ACC112 (cell line): Measurements from ENCODE around the gene OOSP3.
"Not testable (repeated sequence)": the region's sequence is repeated elsewhere in the genome, so short reads cannot be mapped to it uniquely, and the experiment has no call there.

Experiments used
- H2AFZ ChIP-seq: fragments of 200-600 bp; sonication (generic); one replicate; pipeline ENCODE4 v1.6.0; 2017; ENCODE audit warnings: antibody characterized with exemption, low read length; ENCODE audit not compliant: unreplicated experiment
- H3K27ac ChIP-seq: fragments of 200-600 bp; sonication (generic); 2 replicates; pipeline ENCODE4 v1.5.1; 2014; ENCODE audit warnings: low read depth, mild to moderate bottlenecking, antibody characterized with exemption, low read length, moderate library complexity
- H3K27me3 ChIP-seq: fragments of 200-600 bp; sonication (generic); 2 replicates; pipeline ENCODE4 v1.6.1; 2014; ENCODE audit warnings: mild to moderate bottlenecking, antibody characterized with exemption, low read length, moderate library complexity, mixed read lengths; ENCODE audit not compliant: insufficient read depth
- H3K36me3 ChIP-seq: fragments of 200-600 bp; sonication (generic); 2 replicates; pipeline ENCODE4 v1.6.1; 2016; ENCODE audit warnings: mild to moderate bottlenecking, antibody characterized with exemption, low read length, moderate library complexity, mixed read lengths; ENCODE audit not compliant: insufficient read depth
- H3K4me1 ChIP-seq: fragments of 200-600 bp; sonication (generic); one replicate; pipeline ENCODE4 v1.6.1; 2016; ENCODE audit warnings: low read length, mixed read lengths; ENCODE audit not compliant: insufficient read depth, unreplicated experiment, control insufficient read depth
- H3K4me3 ChIP-seq: fragments of 200-600 bp; sonication (generic); 2 replicates; pipeline ENCODE4 v1.5.1; 2014; ENCODE audit warnings: mild to moderate bottlenecking, low read depth, low read length
- H3K79me2 ChIP-seq: fragments of 200-600 bp; sonication (generic); one replicate; pipeline ENCODE4 v1.6.0; 2016; ENCODE audit warnings: low read length; ENCODE audit not compliant: control insufficient read depth, unreplicated experiment, insufficient read depth

Gene OOSP3, protein sequence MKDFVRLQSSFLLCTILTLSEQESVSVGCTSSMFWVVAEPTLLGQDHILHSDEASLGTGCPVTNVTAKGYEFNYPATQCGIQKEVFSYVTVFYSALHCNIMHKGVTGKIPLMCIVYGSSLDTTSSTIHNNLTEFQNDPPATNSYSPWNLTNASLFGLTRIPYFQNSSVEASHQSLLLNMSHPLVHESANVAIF

DNA sequence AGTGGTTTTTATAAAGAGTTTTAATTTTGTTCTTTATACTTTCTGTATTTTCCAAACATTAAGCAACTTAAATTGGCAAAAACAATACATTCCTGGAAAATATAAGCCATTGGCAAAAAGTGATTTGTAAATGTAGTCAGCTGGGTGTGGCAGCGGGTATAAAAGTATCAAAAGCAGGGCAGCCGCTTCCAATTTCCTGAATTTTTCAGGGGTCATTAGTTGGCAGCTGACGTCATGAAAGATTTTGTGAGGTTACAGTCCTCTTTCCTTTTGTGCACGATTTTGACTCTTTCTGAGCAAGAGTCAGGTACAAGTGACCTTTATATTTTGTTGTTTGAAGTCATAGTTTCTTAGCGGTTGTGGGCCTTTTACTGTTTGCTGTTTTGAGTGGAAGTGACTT, at the start of gene OOSP3:
Gene OOSP3 (plus strand): TSS at position 208 of the 400 bp plus-strand sequence. CDS start 27 bp downstream, at position 235.
- Histone ChIP-seq H2AFZ (no peak within 1 kb of the TSS), H3K36me3 (no peaks in the 10 kb centered on the region), H3K27ac (no peak within 1 kb of the TSS), H3K79me2 (no peaks in the 10 kb centered on the region), H3K4me3 (no peak within 1 kb of the TSS), H3K27me3 (peaks cover 25% of the 10 kb centered on the region), H3K4me1 (no peaks in the 10 kb centered on the region)

DNA sequence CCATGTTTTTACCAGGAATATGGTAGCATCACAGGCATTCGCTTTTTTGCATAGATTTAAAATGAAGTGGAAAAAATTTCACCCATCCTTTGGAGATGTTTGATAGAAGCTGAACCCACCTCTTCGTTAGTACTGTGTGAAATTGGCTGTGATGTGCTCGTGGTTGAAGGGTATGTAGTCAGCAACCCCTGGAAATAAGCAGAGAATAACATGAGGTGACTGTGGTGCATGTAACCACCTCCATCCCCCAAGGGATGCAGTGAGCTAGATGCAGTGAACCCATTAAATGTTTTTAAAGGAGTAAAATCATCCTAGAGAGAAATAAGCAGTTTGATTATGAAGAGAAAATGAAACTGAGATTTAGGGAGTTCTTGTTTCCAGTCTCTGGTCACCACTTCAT, 49.2 kb upstream of the OOSP3 start:
- peak overlapping the region; percentile 34; the same call in 1 of the 2 replicates for H3K4me3 ChIP-seq
- H2AFZ ChIP-seq: peak overlapping the region; percentile 22
- peaks cover 4% of the 10 kb centered on the region for H3K4me1 ChIP-seq
- no peaks in the 10 kb centered on the region for H3K27me3 ChIP-seq
- H3K79me2 ChIP-seq: no peaks in the 10 kb centered on the region
- H3K36me3 ChIP-seq: no peaks in the 10 kb centered on the region
- H3K27ac ChIP-seq: no peak overlapping the region

DNA sequence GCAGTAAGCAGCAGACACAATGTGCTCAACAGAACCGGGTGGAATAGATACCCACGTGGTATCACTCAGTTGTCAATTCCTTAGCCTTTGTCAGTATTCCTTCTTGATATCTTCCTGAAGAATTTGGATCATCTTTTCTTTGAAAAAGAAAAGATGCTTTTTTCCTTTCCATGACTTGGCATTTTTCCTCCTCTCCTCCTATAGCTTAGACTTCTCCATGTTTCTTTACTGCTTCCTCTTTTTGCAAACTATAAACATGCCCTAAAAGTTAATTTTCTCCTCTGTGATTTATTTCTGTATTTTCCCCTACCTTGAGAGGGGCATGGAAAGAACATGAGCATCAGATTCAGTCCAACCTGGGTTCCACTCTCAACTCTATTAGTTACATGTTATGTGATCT, 45.0 kb upstream of the OOSP3 start:
- Histone ChIP-seq H3K4me1 (peaks cover 4% of the 10 kb centered on the region), H3K4me3 (no peak overlapping the region), H3K27me3 (peaks cover 27% of the 10 kb centered on the region), H3K79me2 (no peaks in the 10 kb centered on the region), H2AFZ (no peak overlapping the region), H3K36me3 (no peaks in the 10 kb centered on the region), H3K27ac (no peak overlapping the region)

DNA sequence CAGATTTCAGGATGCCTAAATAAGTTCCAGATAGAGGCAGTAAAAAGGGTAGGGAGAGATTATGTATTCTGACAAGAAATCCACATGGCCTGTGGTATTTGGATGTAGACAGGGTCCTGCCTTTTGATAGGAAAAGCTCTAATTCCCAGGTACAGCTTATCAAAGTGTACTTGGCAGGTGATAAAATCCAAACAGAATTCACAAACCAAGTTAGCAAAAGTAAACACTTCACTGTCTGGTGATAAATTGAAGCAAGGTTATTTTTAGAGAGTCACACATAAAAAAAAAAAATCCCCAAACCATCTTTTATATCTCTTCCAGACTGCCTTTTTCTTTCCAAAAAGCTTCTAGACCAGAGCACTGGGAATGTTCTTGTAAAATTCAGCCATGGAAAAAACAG, 39.0 kb upstream of the OOSP3 start:
- no peaks in the 10 kb centered on the region for H3K4me1 ChIP-seq
- peaks cover 38% of the 10 kb centered on the region for H3K27me3 ChIP-seq
- H3K79me2 ChIP-seq: no peaks in the 10 kb centered on the region
- no peak overlapping the region for H3K4me3 ChIP-seq
- no peaks in the 10 kb centered on the region for H3K36me3 ChIP-seq
- no peak overlapping the region for H2AFZ ChIP-seq
- no peak overlapping the region for H3K27ac ChIP-seq

DNA sequence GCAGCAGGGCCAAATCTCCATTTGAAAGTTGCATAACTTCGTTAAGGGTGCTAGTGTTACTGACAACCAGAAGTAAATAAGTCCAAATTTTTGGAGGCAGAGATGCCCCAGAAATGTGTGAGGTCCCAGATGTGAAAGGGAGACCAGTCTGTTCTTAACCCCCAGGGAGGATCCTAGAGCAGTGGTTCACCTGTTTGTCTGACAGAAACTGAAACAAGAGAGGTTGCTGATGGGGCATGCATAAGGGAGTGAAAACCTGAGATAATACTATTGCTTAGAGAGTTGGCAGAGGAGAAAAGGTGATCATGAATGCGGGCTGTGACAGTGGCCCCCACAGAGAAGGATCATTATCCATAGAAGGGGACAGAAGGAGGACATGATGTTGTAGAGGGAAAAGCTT, 37.1 kb upstream of the OOSP3 start:
- Histone ChIP-seq H3K4me1 (no peaks in the 10 kb centered on the region), H2AFZ (no peak overlapping the region), H3K27ac (no peak overlapping the region), H3K36me3 (no peaks in the 10 kb centered on the region), H3K79me2 (no peaks in the 10 kb centered on the region), H3K27me3 (peaks cover 34% of the 10 kb centered on the region), H3K4me3 (no peak overlapping the region)

DNA sequence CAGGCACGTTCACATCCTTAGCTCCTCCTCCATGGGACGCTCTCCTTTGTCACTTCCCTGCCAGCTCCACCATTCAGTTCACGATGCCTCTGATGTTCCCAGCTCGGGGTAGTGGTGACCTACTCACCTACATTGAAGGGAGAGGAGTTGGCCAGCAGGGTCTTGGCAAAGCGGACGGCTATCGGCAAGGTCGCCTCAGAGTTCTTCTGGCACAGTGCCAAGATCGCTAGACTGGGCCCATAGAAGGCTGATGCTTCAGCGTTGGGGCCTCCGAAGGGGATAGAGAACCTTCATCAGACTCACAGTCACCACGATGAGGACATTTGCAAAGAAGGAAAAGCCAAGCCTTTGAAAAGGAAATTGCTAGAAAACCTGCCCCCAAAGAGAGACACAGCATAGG, 36.3 kb upstream of the OOSP3 start:
- H3K36me3 ChIP-seq: no peaks in the 10 kb centered on the region
- H3K4me3 ChIP-seq: no peak overlapping the region
- no peak overlapping the region for H3K27ac ChIP-seq
- no peaks in the 10 kb centered on the region for H3K4me1 ChIP-seq
- no peak overlapping the region for H2AFZ ChIP-seq
- H3K27me3 ChIP-seq: peaks cover 35% of the 10 kb centered on the region
- H3K79me2 ChIP-seq: no peaks in the 10 kb centered on the region

DNA sequence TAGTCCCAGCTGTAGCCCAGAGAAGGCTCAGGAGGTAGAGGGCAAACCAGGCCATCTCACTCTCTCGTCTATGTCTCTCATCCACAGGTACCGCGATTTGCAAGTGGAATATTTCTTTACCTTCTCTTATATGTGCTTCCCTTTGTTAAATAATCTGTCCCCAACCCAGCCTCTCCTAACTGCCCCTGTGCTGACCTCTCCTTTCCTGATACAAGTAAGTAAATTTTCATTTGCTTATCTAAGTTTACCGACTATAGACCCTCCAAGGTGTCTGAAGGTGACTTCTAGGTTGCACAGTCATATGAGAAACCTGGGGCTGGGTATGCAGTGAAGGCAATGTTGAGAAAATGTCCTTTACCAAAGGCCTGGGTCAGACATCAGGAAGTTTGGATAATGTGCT, 33.2 kb upstream of the OOSP3 start, which contains the start of gene CBLIF:
Gene CBLIF (minus strand): TSS at position 101 of the 400 bp plus-strand sequence. CDS start 46 bp downstream, at position 55.
- Histone ChIP-seq H2AFZ (no peak within 1 kb of the TSS), H3K79me2 (no peaks in the 10 kb centered on the region), H3K27ac (no peak within 1 kb of the TSS), H3K4me3 (no peak within 1 kb of the TSS), H3K4me1 (no peaks in the 10 kb centered on the region), H3K36me3 (no peaks in the 10 kb centered on the region), H3K27me3 (peaks cover 23% of the 10 kb centered on the region; the same call in 1 of the 2 replicates)

DNA sequence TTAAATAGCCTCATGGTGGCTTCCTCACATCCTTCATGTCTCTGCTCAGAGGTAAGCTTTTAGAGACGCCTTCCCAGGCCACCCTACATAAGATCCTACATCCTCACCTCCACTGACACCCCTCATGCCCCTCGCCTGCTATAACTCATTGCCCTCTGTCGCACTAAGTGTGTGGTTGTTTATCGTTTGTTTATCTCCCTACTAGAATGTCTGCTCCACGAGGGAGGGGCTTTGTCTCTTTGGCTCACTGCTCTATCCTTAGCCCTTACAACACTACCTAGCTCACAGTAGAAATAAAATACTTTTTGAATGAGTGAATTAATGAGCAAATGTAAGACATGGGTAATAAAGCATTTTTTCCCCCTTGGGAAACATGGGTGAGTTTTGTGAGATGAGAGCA, 32.0 kb upstream of the OOSP3 start:
- no peaks in the 10 kb centered on the region for H3K36me3 ChIP-seq
- no peak overlapping the region for H3K4me3 ChIP-seq
- H3K27ac ChIP-seq: no peak overlapping the region
- H3K27me3 ChIP-seq: peaks cover 22% of the 10 kb centered on the region; the same call in 1 of the 2 replicates
- no peaks in the 10 kb centered on the region for H3K79me2 ChIP-seq
- no peaks in the 10 kb centered on the region for H3K4me1 ChIP-seq
- no peak overlapping the region for H2AFZ ChIP-seq

DNA sequence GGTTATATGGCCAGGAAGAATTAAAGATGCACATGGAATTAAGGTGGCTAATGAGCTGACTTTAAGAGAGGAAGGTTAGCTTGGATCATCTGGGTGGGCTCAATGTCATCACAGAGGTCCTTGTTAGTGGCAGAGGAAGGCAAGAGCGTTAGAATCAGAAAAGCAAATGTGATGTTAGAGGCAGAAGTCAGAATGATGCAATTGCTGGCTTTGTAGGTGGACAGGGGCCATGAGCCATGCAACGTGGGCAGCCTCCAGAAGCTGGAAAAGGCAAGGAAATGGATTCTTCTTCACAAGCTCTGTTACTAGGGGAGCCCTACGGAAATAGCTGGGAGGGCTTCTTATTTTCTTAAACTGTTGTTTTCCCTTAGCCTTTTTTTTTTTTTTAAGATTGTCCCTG, 31.0 kb upstream of the OOSP3 start:
- peaks cover 22% of the 10 kb centered on the region for H3K27me3 ChIP-seq
- no peaks in the 10 kb centered on the region for H3K79me2 ChIP-seq
- H3K4me3 ChIP-seq: no peak overlapping the region
- H3K4me1 ChIP-seq: no peaks in the 10 kb centered on the region
- no peak overlapping the region for H3K27ac ChIP-seq
- no peak overlapping the region for H2AFZ ChIP-seq
- H3K36me3 ChIP-seq: no peaks in the 10 kb centered on the region

DNA sequence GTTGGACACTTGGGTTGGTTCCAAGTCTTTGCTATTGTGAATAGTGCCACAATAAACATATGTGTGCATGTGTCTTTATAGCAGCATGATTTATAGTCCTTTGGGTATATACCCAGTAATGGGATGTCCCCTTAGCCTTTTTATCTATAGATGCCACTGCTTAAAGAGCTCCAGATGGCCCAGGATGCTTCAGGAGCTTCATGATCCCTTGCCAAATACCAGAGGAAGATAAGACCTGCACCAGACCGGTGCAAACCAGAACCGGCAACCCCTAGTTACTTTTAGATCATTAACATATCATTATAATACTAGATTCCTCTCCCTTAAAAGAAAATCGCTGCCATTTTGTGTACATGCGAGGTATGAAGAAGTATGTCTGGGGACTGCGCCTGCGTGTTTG, 30.1 kb upstream of the OOSP3 start:
- not testable (repeated sequence) for H3K36me3 ChIP-seq, H3K79me2 ChIP-seq, H3K4me1 ChIP-seq, H3K4me3 ChIP-seq, H2AFZ ChIP-seq, H3K27ac ChIP-seq
- peaks cover 30% of the 10 kb centered on the region for H3K27me3 ChIP-seq

DNA sequence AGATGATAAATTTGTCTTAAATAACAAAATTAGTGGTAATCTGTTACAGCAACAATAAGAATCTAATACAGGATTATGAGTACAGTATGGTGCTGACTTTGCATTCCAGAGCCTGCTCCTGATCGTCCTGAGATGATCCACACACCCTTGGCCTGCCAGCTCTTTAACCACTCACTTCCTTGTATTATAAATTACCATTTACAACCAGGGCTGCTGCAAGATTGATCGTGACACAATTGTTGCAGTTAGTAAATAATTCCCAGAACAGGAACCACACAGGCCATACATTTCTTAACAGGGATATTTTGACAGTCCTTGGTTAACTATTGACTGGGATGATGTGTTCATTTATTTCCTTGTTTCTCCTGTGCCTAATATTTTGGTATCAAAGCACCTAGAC, 29.5 kb upstream of the OOSP3 start:
- no peaks in the 10 kb centered on the region for H3K36me3 ChIP-seq
- no peak overlapping the region for H3K27ac ChIP-seq
- H3K79me2 ChIP-seq: no peaks in the 10 kb centered on the region

More for the DNA sequence above, 29.5 kb upstream of the OOSP3 start:
- no peak overlapping the region for H3K4me3 ChIP-seq
- peaks cover 36% of the 10 kb centered on the region for H3K27me3 ChIP-seq
- H2AFZ ChIP-seq: no peak overlapping the region
- no peaks in the 10 kb centered on the region for H3K4me1 ChIP-seq
